SJCRH30 (cell line): ENCODE results near the gene GPR151. TPM values are rescaled to one million over a fixed set of nuclear protein-coding genes. Genes with fewer than 3 reads are reported as not detected.
"Not testable (repeated sequence)": the region's sequence is repeated elsewhere in the genome, so short reads cannot be mapped to it uniquely, and the experiment has no call there.

ENCODE experiments used
- DNase-seq, 2 experiments: peaks; one replicate each; pipeline ENCODE4 v3.0.0-alpha.2; 2015 to 2020
- H3K27ac ChIP-seq: fragments of 250-450 bp; sonication (Bioruptor Pico); 2 replicates; pipeline ENCODE4 v1.5.1; 2020; ENCODE audit warnings: mild to moderate bottlenecking, moderate library complexity
- H3K27me3 ChIP-seq: fragments of 250-450 bp; sonication (Bioruptor Pico); 2 replicates; pipeline ENCODE4 v1.5.1; 2020; ENCODE audit warnings: mild to moderate bottlenecking, moderate library complexity
- H3K36me3 ChIP-seq: fragments of 250-450 bp; sonication (Bioruptor Pico); 2 replicates; pipeline ENCODE4 v1.5.1; 2020; ENCODE audit warnings: mild to moderate bottlenecking, moderate library complexity
- H3K4me1 ChIP-seq: fragments of 250-450 bp; sonication (Bioruptor Pico); 2 replicates; pipeline ENCODE4 v1.5.1; 2020; ENCODE audit warnings: mild to moderate bottlenecking, moderate library complexity
- H3K4me3 ChIP-seq: fragments of 250-450 bp; sonication (Bioruptor Pico); 2 replicates; pipeline ENCODE4 v1.5.1; 2020; ENCODE audit warnings: mild to moderate bottlenecking, moderate library complexity
- H3K9me3 ChIP-seq: fragments of 250-450 bp; sonication (Bioruptor Pico); replicated peaks from 2 replicates; pipeline ENCODE4 v1.5.1; 2020; ENCODE audit warnings: mild to moderate bottlenecking, moderate library complexity
- total RNA-seq: library from RNA; depleted of rRNA; stranded (reverse); fragments of >200 nt; shearing (Covaris generic); gene quantifications from 2 replicates; pipeline ENCODE4 v1.2.3, GENCODE V29; 2014; rRNA removed

The GPR151 gene
- total RNA-seq: not detected in 2 replicates

DNA sequence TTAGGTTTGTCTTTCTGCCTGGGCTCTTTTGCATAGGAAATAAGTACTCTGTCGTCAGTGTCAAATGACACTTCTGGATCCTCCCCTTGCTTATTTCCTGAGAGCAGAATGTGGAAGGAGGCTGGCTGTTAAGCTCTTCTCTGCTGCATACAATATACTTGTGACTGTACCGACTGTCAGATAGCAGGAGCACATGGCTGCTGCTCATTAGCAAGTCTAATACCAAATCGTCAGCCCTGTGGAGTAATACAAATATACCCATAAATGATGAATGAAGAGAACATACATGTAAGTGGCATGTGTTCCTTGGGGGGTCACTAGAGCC lies at the start of gene GPR151:
TSS of gene GPR151 (minus strand) at position 40 of the 325 bp plus-strand sequence. CDS start 77 bp downstream, outside the sequence.
- Histone ChIP-seq H3K27ac (no peak within 1 kb of the TSS), H3K9me3 (no peaks in the 10 kb centered on the region), H3K4me1 (peaks cover 10% of the 10 kb centered on the region)

DNA sequence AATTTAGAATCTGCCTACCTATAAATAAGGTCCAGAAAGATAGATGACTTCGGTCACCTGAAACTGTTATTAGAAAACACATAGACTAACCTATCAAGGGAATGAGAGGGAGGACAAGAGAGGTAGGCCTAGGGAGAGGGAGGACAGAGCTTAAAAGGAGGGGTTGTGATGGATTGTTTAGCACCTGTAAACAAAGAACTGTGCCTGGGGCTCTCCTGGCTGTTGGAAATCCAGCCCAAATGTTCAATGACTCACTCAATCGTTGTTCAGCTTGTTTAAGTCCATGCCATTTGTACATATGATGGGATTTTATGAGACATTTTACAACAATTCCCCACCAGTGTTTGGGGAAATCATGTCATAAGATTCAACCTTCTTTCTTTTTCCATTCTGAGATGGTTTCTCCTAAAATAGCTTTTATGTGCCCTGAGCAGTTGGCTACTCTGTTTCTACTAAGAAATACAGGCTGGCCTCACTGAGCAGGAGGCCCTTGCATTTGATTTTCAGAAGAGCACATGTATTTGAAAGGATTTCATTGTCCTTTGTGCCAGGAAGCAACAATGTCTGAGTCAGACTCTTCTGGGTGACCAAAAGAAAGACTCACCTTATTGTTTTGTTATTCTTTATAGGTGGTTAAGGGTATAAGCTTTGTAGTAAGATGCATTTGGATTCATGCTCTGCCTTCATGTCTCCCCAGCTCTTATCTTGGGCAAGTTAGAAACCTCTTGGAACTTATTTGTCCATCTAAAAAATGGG lies 48.2 kb upstream of the GPR151 start:
- Histone ChIP-seq H3K4me3 (no peak overlapping the region), H3K4me1 (no peaks in the 10 kb centered on the region), H3K9me3 (no peaks in the 10 kb centered on the region), H3K27me3 (no peaks in the 10 kb centered on the region), H3K27ac (no peak overlapping the region), H3K36me3 (no peaks in the 10 kb centered on the region)
- no peak for DNase-seq

More for the DNA sequence above, at the start of gene GPR151:
- Histone ChIP-seq H3K36me3 (peaks cover 23% of the 10 kb centered on the region), H3K27me3 (no peaks in the 10 kb centered on the region), H3K4me3 (no peak within 1 kb of the TSS)
- DNase-seq: peak in 1 of 2 experiments; percentile 46

DNA sequence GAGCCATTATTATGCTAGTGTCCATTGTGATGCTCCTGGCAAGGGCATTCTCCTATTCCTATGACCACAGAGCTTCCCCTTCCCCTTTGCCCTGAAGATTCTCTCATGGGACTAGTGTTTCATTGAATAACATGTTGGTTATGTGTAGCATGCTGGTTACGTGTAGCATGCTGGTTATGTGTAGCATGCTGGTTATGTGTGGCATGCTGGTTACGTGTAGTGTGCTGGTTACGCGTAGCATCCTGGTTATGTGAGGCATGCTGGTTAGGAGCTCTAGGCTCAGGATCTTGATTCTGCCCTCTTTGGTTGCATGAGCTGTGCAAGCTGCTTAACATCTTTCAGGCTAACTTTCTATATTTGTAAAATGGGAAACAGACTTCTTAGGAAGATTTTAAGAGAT lies 46.5 kb upstream of the GPR151 start:
- no peaks in the 10 kb centered on the region for H3K27me3 ChIP-seq
- no peak overlapping the region for H3K27ac ChIP-seq
- DNase-seq: no peak
- no peaks in the 10 kb centered on the region for H3K9me3 ChIP-seq
- no peaks in the 10 kb centered on the region for H3K4me1 ChIP-seq
- no peak overlapping the region for H3K4me3 ChIP-seq
- no peaks in the 10 kb centered on the region for H3K36me3 ChIP-seq

DNA sequence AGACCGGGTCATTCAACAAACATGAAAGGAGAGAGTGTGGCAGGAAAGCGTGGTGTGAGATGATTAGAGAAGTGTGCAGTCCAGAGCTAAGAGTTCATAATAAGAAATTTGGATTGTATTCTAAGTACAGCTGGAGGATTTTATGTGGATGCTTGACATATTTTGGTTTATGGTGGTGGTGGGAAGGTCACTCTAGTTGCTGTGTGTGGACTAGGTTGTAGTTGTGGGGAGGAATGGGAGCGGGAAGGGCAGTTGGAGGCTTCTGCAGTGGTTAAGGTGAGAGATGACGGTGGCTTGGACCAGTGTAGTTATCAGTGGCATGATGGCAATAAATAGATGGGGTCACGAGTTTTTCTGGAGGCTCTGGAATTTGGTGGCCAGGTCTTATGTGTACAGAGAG lies 45.7 kb upstream of the GPR151 start:
- Histone ChIP-seq H3K4me3 (no peak overlapping the region), H3K9me3 (no peaks in the 10 kb centered on the region), H3K36me3 (no peaks in the 10 kb centered on the region), H3K27me3 (no peaks in the 10 kb centered on the region), H3K4me1 (no peaks in the 10 kb centered on the region), H3K27ac (no peak overlapping the region)
- no peak for DNase-seq

DNA sequence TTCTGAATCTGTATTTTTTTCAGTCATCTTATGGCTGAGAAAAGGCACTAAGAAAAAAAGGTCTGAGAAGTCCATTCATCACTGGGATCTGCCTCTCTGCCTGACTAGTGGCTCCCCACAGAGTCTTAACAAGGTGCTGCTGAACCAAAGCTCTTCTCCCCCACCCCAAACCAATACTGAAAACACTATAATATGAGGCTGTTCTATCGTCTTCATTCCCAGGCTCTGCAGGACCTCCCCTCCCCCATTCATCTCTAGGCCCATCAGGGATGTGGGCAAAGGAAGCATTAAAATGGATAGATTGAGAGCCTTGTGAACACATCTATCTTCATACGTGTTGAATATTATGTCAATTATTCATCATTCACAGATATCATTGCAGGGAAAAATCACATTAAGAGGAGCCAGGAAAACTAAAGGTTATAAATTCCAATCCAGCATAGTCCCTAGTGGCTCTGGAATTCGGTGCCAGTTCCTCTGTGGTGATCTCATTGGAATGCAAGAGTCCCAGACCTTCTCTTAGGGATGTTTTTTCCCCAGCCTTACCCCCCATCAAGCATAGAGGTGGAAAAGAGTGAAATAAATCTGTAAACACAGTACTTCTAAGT lies 44.3 kb upstream of the GPR151 start:
- H3K27me3 ChIP-seq: no peaks in the 10 kb centered on the region
- no peak overlapping the region for H3K27ac ChIP-seq
- no peak overlapping the region for H3K4me3 ChIP-seq
- H3K36me3 ChIP-seq: no peaks in the 10 kb centered on the region
- H3K9me3 ChIP-seq: no peaks in the 10 kb centered on the region
- H3K4me1 ChIP-seq: no peaks in the 10 kb centered on the region
- DNase-seq: peak in 1 of 2 experiments; percentile 5

DNA sequence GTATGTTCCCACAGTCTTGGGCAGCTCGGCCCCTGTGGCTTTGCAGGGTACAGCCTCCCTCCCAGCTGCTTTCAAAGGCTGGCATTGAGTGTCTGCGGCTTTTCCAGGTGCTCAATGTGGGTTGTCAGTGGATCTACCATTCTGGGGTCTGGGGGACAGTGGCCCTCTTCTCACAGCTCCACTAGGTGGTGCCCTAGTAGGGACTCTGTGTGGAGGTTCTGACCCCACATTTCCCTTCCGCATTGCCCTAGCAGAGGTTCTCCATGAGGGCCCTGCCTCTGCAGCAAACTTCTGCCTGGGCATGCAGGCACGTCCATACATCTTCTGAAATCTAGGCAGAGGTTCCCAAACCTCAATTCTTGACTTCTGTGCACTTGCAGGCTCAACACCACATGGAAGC lies 40.9 kb upstream of the GPR151 start:
- not testable (repeated sequence) for H3K27me3 ChIP-seq, H3K36me3 ChIP-seq, H3K4me3 ChIP-seq, DNase-seq, H3K4me1 ChIP-seq, H3K9me3 ChIP-seq, H3K27ac ChIP-seq

DNA sequence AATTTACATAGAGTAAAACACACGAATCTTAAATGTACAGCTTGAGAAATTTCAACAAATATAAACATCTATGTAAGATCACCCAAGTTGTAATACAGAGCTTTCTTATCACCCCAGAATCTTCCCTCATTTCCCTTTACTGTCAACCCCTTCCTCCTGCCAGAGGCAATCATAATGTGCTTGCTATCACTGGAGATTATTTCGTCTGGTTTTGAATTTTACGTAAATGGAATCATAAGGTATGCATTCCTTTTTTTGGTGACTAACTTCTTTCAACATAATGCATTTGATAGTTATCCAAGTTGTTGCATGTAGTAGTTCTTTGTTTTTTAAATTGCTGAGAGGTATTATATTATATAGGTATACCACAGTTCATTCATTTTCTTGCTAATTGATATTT lies 37.5 kb upstream of the GPR151 start:
- no peaks in the 10 kb centered on the region for H3K4me1 ChIP-seq
- no peaks in the 10 kb centered on the region; the same call in 1 of the 2 replicates for H3K27me3 ChIP-seq
- no peak overlapping the region for H3K4me3 ChIP-seq
- no peak for DNase-seq
- no peak overlapping the region for H3K27ac ChIP-seq
- no peaks in the 10 kb centered on the region for H3K9me3 ChIP-seq
- no peaks in the 10 kb centered on the region for H3K36me3 ChIP-seq

DNA sequence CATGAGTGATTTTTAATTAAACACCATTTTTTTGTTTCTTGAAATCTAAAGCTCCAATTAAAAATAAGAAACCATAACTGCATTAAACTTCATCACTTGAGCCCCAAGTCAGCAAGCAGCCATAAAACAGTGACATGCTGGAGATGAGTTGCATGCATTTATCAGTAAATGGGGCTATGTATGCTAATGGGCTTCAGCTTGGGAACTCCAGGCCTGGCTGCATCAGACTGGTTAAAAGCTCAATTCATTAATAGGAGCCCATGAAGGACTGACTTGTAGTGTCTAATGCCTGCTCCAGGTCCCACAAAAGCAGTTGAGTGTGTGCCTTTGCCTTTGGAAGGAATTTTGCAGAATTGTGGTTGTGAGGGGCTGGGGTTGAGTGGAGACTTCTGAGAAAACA lies 33.6 kb upstream of the GPR151 start:
- Histone ChIP-seq H3K9me3 (0 out of 2 replicates have a peak, but pooled peaks cover 3% of the 10 kb centered on the region), H3K4me1 (no peaks in the 10 kb centered on the region), H3K27ac (no peak overlapping the region), H3K36me3 (no peaks in the 10 kb centered on the region), H3K27me3 (no peaks in the 10 kb centered on the region; the same call in 1 of the 2 replicates), H3K4me3 (no peak overlapping the region)
- DNase-seq: no peak

DNA sequence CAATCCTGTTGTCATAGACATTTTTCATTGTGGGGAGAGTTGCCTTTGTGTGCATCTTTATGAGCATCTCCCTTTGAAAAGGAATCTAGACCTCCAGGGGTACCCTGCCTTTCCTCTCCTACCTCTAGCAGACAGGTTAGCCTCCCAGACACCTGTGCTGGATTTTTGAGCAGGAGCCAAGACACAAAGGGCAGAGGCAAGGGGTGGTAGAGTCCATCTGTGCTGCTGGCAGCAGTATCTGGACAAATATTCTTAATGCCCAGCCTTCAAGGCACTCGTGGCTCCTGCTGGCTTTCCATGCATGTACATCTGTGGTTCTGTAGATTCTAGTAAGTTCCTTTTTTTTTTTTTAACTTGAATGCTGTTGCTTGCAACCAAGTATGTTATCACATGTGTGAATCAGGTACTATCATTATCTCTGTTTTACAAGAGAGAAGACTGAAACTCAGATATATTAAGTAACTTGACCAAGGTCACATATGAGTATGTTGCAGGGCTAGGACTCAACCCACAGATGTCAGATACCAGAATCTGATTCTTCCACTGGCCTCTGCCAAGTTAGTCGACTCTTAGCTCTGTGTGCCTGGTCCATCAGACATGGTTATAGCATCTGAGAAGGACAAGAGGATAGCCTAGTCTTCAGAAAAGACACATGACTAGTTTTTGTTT lies 32.9 kb upstream of the GPR151 start:
- no peak overlapping the region for H3K4me3 ChIP-seq
- 0 out of 2 replicates have a peak, but pooled peaks cover 3% of the 10 kb centered on the region for H3K9me3 ChIP-seq
- DNase-seq: no peak
- no peaks in the 10 kb centered on the region for H3K36me3 ChIP-seq
- H3K27me3 ChIP-seq: no peaks in the 10 kb centered on the region; the same call in 1 of the 2 replicates
- no peak overlapping the region for H3K27ac ChIP-seq
- H3K4me1 ChIP-seq: no peaks in the 10 kb centered on the region

DNA sequence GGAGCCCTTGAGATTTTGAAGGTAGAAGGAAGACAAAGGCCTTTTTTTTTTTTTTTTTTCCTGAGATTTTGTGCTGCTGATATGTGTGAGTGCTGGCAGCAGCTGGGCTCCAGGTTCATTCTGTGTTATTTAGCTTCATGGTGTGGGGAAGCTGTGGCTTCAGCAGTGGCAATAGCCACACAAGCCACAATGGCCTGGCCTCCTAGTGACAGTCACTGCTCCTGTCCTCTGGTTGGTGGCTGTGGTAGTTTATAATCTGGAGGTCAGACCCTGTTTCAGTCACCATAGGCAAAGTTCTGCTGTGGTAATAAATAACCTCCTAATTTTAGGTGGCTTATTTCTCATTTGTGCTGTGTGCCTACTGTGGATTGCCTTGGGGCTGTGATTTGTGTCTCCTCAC lies 28.2 kb upstream of the GPR151 start:
- H3K27me3 ChIP-seq: no peaks in the 10 kb centered on the region
- no peak for DNase-seq
- H3K36me3 ChIP-seq: no peaks in the 10 kb centered on the region
- H3K4me3 ChIP-seq: no peak overlapping the region
- no peak overlapping the region for H3K27ac ChIP-seq
- 0 out of 2 replicates have a peak, but pooled peaks cover 3% of the 10 kb centered on the region for H3K9me3 ChIP-seq
- H3K4me1 ChIP-seq: no peaks in the 10 kb centered on the region

DNA sequence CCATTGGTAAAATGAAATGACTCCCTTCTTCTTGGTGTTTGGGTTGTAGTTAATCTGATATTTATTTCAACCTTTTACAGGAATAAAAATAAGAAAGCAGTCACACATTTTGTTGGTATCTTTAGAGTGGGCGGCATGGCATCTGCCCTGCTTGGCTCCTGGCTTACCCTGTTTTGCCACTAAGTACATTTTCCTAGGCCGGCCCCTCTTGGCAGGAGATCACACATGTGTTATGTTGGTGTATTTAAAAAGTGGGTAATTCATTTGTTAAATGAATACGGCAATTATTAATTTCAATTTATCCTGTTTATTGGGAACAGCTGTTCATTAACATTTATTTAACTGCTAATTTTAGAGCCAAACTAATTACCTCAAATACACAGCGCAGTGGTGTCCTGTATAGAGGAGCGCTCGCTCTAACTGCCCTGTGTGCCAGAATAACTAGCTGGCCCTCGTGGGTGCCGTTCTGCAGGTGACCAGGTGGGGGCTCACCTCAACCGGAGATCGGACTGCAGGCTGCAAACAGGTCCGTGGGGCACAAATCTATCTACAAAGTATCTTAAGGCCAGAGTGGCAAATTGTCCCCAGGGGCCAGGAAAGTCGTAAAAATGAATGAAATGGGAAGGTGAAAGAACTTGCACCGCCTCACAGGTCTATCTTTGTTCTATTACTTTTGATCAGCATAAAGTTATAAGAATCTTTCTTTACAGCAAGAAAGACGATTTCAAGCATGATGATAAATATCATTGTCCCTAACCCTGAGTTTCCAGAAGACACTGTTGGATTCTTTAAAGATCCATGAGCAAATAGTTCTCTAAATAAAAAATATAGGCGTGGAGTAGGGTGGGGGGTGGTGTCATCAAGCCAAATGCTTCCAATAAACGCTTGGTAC lies 26.2 kb upstream of the GPR151 start:
- 0 out of 2 replicates have a peak, but pooled peaks cover 3% of the 10 kb centered on the region for H3K9me3 ChIP-seq
- no peaks in the 10 kb centered on the region for H3K4me1 ChIP-seq
- no peak overlapping the region for H3K4me3 ChIP-seq
- H3K27ac ChIP-seq: no peak overlapping the region
- no peaks in the 10 kb centered on the region for H3K36me3 ChIP-seq
- H3K27me3 ChIP-seq: peaks cover 6% of the 10 kb centered on the region
- peak; percentile 60 to 68 for DNase-seq

DNA sequence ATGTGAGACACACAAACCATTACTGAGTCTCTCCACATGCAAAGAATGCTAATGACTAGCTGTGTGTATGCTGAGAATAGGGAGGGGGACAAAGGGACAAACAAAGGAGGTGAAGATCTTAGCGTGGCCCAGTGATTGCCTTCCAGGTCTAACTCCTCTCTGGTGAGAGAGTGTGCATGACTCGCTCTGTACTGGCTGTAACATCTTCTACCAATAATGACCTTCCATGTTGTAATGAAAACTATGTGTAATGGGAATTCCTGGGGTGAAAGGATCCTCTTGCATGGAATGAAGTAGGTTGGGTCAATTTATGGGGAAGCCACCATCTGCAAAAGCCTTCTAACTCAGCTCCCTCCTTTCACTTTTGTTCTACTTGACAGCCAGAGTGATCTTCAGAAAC lies 24.4 kb upstream of the GPR151 start:
- Histone ChIP-seq H3K27ac (no peak overlapping the region), H3K36me3 (no peaks in the 10 kb centered on the region), H3K9me3 (no peaks in the 10 kb centered on the region), H3K4me1 (no peaks in the 10 kb centered on the region), H3K4me3 (no peak overlapping the region), H3K27me3 (peaks cover 6% of the 10 kb centered on the region)
- DNase-seq: no peak

DNA sequence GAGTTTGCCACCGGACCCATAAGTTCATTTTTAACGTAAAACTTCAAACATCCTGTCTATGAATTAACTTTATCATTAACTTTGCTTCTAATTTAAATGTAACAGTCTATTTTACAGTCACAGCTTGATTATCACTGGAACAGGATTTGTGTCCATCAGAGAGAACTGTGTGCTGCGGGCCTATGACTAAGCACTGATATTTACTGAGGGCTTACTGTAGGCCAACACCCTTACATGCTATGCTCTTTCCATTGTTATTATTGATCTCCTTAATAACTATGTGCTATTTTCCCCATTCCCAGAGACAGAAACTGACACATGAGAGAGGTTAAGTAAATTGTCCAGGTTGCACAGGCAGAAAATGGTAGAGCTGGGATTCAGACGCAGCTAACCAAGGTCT lies 24.0 kb upstream of the GPR151 start:
- no peak for DNase-seq
- Histone ChIP-seq H3K27ac (no peak overlapping the region), H3K27me3 (peaks cover 6% of the 10 kb centered on the region), H3K4me1 (no peaks in the 10 kb centered on the region), H3K9me3 (no peaks in the 10 kb centered on the region), H3K36me3 (no peaks in the 10 kb centered on the region), H3K4me3 (no peak overlapping the region)

DNA sequence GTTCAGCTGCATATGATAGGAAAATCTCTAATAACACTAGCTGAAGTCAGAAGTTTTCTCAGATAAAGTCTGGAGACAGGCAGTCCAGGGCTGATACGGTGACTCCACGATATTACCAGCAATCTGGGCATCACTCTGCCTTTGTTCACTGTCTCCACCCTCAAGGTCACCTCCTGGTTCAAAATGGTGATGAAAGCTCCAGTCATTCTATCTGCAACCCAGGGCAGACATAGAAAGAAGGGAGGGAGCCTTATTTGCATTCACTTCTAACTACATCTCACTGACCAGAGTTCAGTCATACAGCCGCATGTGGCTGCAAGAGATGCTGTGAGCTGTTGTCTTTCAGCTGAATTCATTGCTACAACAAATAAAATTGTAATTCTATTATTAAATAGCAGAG lies 22.4 kb upstream of the GPR151 start:
- Histone ChIP-seq H3K4me3 (no peak overlapping the region), H3K27ac (no peak overlapping the region), H3K36me3 (no peaks in the 10 kb centered on the region), H3K9me3 (no peaks in the 10 kb centered on the region), H3K27me3 (peaks cover 6% of the 10 kb centered on the region), H3K4me1 (no peaks in the 10 kb centered on the region)
- no peak for DNase-seq
